GM10847 (cell line): ENCODE measurements around the gene PRKCH.

Experiments
- POLR2A ChIP-seq: IDR thresholded peaks from 2 replicates; pipeline ENCODE4 v1.6.1; 2011; ENCODE audit not compliant: insufficient read length; ENCODE audit errors: extremely low read depth

The PRKCH gene

GRCh38 chr14:61406675-61407074 is 85.3 kb downstream of the PRKCH start:
- TF ChIP-seq POLR2A: no peak

- TF ChIP-seq POLR2A: no peak
Observed at GRCh38 chr14:61408498-61408897, 87.1 kb downstream of the PRKCH start.

- TF ChIP-seq POLR2A: no peak
Observed at GRCh38 chr14:61409782-61410181, 88.4 kb downstream of the PRKCH start.

- TF ChIP-seq POLR2A: no peak
Observed at GRCh38 chr14:61416591-61416990, 95.2 kb downstream of the PRKCH start.

GRCh38 chr14:61417141-61417540 is 95.8 kb downstream of the PRKCH start:
- no peak for TF ChIP-seq POLR2A

GRCh38 chr14:61417883-61418455 is 96.6 kb downstream of the PRKCH start:
- TF ChIP-seq POLR2A: no peak

- TF ChIP-seq POLR2A: no peak
Observed at GRCh38 chr14:61418746-61419145, 97.4 kb downstream of the PRKCH start.

- TF ChIP-seq POLR2A: no peak
Observed at GRCh38 chr14:61419201-61419600, 97.8 kb downstream of the PRKCH start.

- no peak for TF ChIP-seq POLR2A
Observed at GRCh38 chr14:61420326-61420725, 98.9 kb downstream of the PRKCH start.

GRCh38 chr14:61421212-61421923 is 100.0 kb downstream of the PRKCH start:
- TF ChIP-seq POLR2A: no peak

GRCh38 chr14:61426048-61426447 is 104.7 kb downstream of the PRKCH start:
- no peak for TF ChIP-seq POLR2A

GRCh38 chr14:61428261-61428660 is 106.9 kb downstream of the PRKCH start:
- no peak for TF ChIP-seq POLR2A

- TF ChIP-seq POLR2A: no peak
Observed at GRCh38 chr14:61429316-61429715, 107.9 kb downstream of the PRKCH start.

GRCh38 chr14:61430066-61430757 is 108.8 kb downstream of the PRKCH start:
- no peak for TF ChIP-seq POLR2A

GRCh38 chr14:61433169-61433568 is 111.8 kb downstream of the PRKCH start:
- no peak for TF ChIP-seq POLR2A

GRCh38 chr14:61433828-61434227 is 112.4 kb downstream of the PRKCH start:
- no peak for TF ChIP-seq POLR2A
